ENCODE measurements around the gene SPAM1.
"Not testable (repeated sequence)": the region's sequence is repeated elsewhere in the genome, so short reads cannot be mapped to it uniquely, and the experiment has no call there.

The SPAM1 gene

GRCh38 chr7:123948136-123948535 is 23.1 kb downstream of the SPAM1 start:
- no peak for DNase-seq (ENCODE audit: low read depth in 2 of 2)

GRCh38 chr7:123958186-123958703 is 33.2 kb downstream of the SPAM1 start:
- DNase-seq (ENCODE audit: low read depth in 2 of 2), result no peak

GRCh38 chr7:123961771-123962170 is 36.7 kb downstream of the SPAM1 start:
- DNase-seq (ENCODE audit: low read depth in 2 of 2), result no peak

GRCh38 chr7:123966936-123967335 is 41.9 kb downstream of the SPAM1 start:
- DNase-seq (ENCODE audit: low read depth in 2 of 2), result no peak

- no peak for DNase-seq (ENCODE audit: low read depth in 2 of 2)
Measured at GRCh38 chr7:123972045-123972444, 47.0 kb downstream of the SPAM1 start.

- no peak for DNase-seq (ENCODE audit: low read depth in 2 of 2)
Measured at GRCh38 chr7:123972831-123973230, 47.8 kb downstream of the SPAM1 start.

GRCh38 chr7:123974326-123974908 is 49.4 kb downstream of the SPAM1 start:
- no peak for DNase-seq (ENCODE audit: low read depth in 2 of 2)

- no peak for DNase-seq (ENCODE audit: low read depth in 2 of 2)
Measured at GRCh38 chr7:123975084-123975483, 50.0 kb downstream of the SPAM1 start.

GRCh38 chr7:123977081-123977480 is 52.0 kb downstream of the SPAM1 start:
- DNase-seq (ENCODE audit: low read depth in 2 of 2), result no peak

- no peak for DNase-seq (ENCODE audit: low read depth in 2 of 2)
Measured at GRCh38 chr7:123979876-123980275, 54.8 kb downstream of the SPAM1 start.

GRCh38 chr7:123987445-123987844 is 62.4 kb downstream of the SPAM1 start:
- no peak for DNase-seq (ENCODE audit: low read depth in 2 of 2)

- no peak for DNase-seq (ENCODE audit: low read depth in 2 of 2)
Measured at GRCh38 chr7:123992913-123993518, 68.0 kb downstream of the SPAM1 start.

GRCh38 chr7:123993996-123994395 is 69.0 kb downstream of the SPAM1 start:
- DNase-seq (ENCODE audit: low read depth in 2 of 2), result no peak

GRCh38 chr7:123994449-123994848 is 69.4 kb downstream of the SPAM1 start:
- DNase-seq (ENCODE audit: low read depth in 2 of 2), result no peak

GRCh38 chr7:123995617-123996326 is 70.7 kb downstream of the SPAM1 start:
- DNase-seq (ENCODE audit: low read depth in 2 of 2), result no peak

GRCh38 chr7:123996327-123996625 is 71.2 kb downstream of the SPAM1 start:
- no peak for DNase-seq (ENCODE audit: low read depth in 2 of 2)

GRCh38 chr7:123998921-123999320 is 73.9 kb downstream of the SPAM1 start:
- no peak for DNase-seq (ENCODE audit: low read depth in 2 of 2)

GRCh38 chr7:123999703-124000102 is 74.7 kb downstream of the SPAM1 start:
- DNase-seq (ENCODE audit: low read depth in 2 of 2), result no peak

GRCh38 chr7:124008296-124008695 is 83.3 kb downstream of the SPAM1 start:
- DNase-seq (ENCODE audit: low read depth in 2 of 2), result not testable (repeated sequence)

- DNase-seq (ENCODE audit: low read depth in 2 of 2), result no peak
Measured at GRCh38 chr7:124009321-124009720, 84.3 kb downstream of the SPAM1 start.
